ENCODE data around the gene DUSP10.

DUSP10 gene

DNA sequence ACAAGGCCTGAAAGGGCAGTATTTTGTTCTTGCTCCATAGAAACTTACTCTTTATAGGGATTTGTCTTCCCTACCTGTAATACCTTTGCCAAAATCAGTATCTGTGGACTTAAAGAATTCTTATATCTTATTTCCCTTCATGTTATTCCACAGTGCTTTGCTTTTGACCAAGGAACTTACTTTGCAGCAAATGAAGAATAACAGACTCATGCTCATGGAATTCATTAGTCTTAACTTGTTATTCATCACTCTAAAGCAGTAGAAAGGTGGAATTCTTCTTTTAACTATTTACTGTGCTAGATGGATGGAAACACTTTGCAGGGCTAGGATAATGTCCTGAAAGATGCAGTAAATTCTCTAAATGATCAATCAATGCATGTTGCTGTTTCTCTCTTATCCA is 45.9 kb downstream of the DUSP10 start:
- DNase-seq (ENCODE audit: low read depth in 2 of 3, low spot score in 1 of 3), result no peak

DNA sequence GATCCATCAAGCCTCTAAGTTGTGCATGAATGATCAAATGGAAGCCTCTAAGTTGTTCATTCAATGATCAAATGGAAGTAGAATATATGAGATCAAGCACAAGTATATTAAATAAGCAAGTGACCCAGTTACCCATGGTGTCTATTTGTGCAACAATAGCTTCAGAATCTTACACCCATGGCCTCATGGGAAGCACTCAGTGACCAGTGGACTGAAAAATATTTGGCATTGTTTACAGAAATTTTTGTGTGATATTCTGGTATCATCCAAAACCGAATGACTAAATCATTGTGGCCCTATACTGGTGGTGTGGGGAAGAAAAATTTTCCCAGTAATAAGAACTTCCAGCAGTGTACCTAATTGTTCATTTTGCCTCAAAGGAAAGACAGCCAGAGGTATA is 46.6 kb downstream of the DUSP10 start:
- no peak for DNase-seq (ENCODE audit: low read depth in 2 of 3, low spot score in 1 of 3)

DNA sequence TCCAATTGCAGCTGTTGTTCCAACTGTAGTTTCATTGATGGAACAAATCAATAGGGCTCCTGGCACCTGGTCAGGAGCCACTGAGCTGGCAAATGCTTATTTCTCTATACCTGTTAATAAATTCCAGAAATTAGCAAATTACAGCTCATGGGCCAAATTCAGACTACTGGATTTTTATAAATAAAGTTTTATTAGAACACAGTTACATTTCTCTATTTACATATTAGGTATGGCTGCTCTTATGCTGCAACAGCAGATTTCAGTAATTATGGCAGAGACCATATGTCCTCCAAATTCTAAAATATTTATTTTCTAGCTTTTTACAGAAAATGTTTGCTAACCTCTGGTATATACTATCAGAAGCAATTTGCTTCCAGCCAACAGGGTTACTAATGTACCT is 47.8 kb downstream of the DUSP10 start:
- DNase-seq (ENCODE audit: low read depth in 2 of 3, low spot score in 1 of 3), result no peak

DNA sequence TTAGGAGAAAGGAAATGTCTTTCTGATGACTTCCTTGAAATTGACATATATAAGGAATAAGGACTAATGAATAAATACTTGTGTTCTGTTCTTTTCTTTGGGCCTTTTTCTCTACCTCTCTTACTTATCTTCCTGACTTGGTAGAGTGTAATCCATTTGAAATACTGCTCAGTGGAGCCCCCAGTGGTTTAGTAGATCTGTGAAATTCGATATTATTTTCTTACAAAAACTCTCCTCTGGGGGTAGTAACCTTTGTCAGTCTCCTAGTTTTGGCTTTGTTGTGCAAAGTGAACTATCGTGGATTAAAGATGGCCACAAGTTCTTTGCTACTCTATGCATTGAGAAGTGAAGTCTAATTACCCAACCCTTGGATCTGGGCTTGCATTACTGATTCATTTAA is 48.8 kb downstream of the DUSP10 start:
- no peak for DNase-seq (ENCODE audit: low read depth in 2 of 3, low spot score in 1 of 3)

DNA sequence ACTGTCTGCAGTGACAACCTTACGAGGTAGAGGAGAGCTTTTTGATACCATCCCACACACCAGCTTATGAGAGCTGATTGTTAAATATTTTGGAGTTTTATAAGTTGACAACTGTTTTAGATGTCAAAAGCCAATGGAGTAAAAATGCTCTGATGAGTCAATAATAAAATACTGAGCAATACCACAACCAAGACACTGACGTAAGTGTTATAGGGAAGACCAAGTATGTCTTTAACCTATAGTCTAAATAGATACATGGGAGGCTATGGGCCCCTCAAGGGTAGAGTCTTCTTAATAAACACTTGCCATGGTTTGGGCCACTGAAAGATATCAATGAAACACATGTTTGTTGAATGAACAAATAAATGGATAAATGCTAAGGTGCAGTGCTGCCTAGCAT is 49.2 kb downstream of the DUSP10 start:
- DNase-seq (ENCODE audit: low read depth in 2 of 3, low spot score in 1 of 3), result no peak

DNA sequence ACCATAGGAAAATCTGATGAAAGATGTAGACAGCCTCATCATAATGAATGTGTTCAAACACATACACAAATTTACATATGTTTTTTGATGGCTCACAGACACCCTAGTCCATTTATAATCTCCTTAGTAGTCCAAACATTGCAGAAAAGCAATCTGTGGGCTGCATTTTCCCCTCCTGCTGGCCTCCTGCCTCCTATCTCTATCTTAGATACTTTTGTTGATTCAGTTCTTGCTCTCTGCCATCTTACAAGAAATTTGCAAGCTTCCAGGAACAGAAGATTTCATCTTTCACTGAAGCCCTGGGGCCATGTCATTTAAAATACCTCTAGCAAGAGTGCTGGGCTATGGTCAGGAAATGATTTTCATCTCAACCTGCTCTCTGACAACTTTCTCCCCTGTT is 50.6 kb downstream of the DUSP10 start:
- no peak for DNase-seq (ENCODE audit: low read depth in 2 of 3, low spot score in 1 of 3)

DNA sequence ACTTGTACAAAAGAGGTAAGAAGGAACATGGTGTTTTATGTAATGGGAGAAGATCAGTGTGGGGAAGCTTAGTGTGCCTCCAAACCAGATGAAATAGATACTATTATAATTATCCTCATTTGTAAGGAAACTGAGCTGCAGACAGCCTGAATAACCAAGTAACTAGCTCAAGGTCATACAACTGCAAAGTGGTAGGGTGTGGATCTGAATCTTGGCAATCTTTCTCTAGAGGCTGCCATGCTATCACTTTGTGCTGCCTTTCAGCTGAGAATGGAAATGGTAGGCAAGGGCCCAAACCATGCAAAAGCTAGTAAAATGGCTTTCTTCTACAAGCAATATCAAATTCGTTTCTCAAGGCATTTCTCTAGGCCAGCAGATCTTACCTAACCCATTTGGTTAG is 51.0 kb downstream of the DUSP10 start:
- DNase-seq (ENCODE audit: low read depth in 2 of 3, low spot score in 1 of 3), result no peak

DNA sequence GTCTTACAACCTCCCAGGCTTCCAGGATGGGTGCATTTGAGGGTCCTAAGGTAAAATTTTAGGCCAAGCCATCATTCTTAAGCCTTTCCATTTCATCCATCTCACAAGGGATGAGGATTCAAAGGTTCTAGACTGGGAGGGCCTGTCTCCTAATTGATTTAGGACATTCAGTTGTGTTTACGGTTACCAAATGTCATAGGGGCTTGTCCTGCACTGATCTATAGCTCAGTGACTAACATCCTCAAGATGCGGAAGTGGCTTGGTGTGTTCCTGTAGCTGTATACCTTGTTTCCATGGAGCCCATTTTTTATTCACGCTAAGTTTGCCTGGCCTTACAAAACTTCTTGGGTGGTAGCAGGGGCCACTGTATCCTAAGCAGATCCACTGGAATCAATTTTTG is 52.8 kb downstream of the DUSP10 start:
- no peak for DNase-seq (ENCODE audit: low read depth in 2 of 3, low spot score in 1 of 3)

DNA sequence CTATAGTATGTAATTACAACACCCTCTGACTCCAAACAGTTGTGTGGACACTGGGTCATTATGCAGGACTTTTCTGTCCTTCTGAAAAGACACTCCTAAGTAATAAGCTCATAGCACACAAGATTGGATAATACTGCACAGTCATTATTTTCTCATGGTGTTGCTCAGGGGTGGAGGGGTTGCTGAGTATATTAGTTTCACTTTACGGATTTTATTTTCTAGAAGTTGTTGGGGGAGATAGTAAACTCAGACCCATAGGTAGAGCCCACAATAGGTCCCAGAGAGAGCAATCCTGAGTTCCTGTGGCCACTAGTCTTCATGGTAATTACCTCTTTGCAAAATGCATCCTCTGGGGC is 53.4 kb downstream of the DUSP10 start:
- no peak for DNase-seq (ENCODE audit: low read depth in 2 of 3, low spot score in 1 of 3)

DNA sequence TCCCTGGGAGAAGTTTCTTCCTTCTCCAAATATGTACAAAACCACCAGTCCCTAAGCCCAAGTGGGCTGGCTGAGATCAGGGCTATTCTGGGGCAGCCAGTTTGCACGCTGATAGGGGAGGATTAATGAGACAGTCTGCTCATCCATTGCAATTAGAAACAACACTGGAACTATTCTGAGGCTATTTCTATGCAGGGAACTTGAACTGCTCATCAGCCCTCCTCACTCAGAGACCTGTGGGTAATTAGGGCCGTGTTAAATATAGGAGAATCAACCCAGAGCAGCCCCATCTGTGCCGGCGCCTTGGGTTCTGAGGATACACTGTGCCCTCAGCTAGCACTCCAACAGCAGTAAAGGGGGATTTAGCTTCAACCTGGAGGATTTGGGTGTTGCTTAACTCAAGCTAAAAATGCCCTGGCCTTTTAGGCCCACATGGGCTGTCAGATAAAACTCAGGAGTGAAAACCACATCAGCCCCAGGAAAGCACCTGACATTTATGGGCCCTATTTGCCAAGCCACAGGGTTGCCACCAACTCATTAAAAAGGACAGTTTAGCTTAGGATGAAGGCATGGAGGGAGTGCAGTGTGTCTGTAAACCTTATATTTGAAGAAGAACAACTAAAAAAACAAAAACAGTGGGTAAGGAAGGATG is 53.9 kb downstream of the DUSP10 start:
- DNase-seq (ENCODE audit: low read depth in 2 of 3, low spot score in 1 of 3), result no peak

DNA sequence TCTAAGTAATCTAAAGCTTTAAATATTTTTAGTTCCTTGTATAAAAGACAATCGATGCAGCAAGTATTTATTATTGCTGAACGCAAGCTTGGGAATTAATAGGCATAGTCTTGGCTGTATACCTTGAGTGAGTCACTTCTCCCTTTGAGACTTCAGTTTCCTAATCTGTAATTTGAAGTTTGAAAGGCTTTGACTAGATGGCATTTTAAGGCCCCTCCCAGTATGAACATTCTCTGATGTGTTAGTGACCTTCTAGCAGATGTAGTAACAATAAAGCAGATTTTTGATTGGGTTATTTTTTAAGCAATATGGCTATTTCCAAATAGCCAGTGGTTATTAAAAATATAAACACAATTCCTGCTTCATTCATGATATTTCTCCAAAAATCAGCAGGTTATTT is 58.2 kb downstream of the DUSP10 start:
- DNase-seq (ENCODE audit: low read depth in 2 of 3, low spot score in 1 of 3), result no peak

DNA sequence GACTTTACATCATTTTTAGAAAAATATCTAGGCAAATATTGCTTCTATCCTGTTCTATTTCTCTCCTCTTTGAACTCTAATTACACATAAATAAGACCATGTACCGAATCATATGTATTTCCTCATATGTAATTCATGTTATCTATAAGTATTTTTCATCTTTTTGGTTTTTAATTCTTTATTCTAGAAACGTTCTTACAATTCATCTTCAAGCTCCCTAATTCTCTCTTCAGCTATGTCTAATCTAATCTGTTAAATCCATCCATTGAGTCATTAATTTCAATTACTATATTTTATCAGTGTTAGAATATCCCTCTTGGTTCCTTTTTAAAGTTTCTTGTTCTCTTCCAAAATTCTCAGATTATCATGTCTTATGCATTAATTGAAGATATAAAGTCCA is 61.8 kb downstream of the DUSP10 start:
- no peak for DNase-seq (ENCODE audit: low read depth in 2 of 3, low spot score in 1 of 3)

DNA sequence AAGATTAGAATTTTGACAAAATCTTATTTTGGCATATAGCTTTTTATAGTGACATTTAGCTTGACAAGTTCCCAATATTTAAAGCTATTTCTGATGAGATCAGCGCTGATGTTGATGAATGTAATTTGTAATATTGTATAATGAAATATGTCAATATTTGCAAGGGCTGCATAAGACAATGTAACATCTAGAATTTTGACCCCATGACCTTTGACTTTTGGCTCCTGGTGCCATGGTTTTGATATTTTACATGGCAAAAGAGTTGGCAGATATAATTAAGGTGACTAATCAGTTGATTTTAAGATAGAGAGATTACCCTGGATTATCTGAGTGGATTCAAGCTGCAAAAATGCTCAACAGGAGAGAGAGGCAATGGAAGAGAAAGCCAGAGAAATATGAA is 63.9 kb downstream of the DUSP10 start:
- DNase-seq (ENCODE audit: low read depth in 2 of 3, low spot score in 1 of 3), result no peak

DNA sequence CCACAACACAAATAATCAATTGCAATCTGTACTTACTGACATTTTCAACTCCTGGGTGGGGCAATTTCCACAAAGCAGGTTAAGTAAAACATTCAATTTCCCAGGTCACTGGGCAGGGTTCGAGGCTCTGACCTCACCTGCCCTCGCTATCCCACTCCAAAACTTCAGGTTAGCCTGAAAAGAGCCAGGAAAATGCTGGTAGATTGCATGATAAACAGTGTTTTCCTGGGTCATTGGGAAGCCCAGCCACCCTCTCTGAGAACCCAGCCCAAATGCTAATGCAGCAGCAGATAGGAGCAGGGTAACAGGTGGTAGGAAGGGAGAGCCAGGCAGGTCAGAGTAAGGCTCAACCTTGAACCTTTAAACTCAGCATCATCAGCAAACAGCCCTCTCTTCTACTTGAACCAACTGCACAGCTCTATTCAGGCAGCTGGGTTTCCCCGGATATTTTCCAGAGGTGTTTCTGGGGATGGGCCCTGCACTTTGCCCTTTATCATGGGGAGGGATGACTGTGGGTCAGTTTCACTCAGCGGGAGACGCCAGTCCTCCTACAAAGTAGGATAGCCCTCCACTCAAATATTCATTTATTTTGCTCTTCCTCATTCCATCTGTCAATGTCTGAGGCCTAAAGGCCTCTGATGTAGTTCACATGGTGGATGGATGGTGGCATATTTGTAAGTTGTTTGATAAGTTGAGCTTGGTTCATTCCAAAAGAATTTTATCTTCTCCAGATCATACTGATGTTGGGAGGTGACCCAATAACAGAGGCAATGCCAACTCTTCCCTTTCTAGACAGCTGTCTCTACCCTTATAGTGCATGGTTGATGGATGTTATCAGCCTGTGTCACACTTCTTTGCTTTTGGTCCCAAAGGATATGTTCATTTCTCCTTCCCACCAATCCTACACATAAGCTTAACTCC is 65.7 kb downstream of the DUSP10 start:
- DNase-seq (ENCODE audit: low read depth in 2 of 3, low spot score in 1 of 3), result no peak

DNA sequence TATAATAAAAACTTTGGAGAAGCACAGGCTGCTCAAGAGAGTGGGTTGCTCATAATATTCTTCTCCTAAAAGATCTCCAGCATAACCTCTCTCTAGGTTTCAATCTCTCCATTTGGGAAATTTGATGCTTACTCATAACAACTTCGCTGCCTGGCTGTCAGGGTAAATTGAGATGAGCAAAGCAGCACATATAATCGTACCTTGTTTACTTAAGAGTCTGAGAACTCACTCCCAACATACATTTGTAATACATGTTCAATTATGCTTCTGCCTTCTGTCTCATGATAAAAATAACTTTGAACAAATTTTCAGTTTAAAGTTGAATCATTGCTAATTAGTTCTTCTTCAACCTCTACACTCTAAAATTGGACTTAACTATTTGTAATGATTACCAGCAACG is 68.9 kb downstream of the DUSP10 start:
- no peak for DNase-seq (ENCODE audit: low read depth in 2 of 3, low spot score in 1 of 3)

DNA sequence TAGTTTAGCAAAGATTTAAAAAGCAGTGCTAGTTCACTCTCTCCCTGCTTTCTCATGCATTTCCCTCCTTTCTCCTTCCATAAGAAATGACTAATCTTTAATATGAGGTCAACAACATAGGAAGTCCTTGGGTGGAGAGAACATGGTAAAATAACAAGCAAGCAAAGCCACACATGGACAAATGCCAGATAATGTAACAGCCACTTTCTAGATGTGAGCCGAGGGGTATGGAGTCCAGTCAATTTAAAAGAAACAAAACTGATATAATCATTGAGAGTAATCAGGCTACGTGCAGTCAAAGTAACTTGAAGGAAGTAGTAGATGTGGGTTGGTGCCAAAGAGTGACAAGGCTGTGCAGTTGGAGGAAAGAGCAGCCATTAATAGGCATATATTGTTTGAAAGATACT is 69.6 kb downstream of the DUSP10 start:
- DNase-seq (ENCODE audit: low read depth in 2 of 3, low spot score in 1 of 3), result no peak

DNA sequence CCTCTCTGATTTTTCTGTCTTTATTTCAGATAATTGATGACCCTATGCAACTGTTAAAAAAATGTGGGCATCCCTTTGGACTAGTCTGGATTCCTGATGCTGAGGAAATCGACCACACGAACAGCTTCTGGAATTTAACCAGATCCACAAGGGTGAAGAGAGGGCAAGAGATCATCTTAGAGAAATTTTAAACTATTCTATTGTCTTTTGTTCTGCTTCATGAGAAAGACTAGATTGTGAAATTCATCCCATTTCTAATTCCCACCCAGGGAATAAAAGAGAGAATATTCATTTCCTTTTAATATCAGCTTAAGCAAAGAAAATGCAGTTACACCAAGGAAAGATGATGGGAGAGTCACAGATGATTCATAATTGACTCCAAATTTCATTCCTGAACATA is 71.8 kb downstream of the DUSP10 start:
- DNase-seq (ENCODE audit: low read depth in 2 of 3, low spot score in 1 of 3), result no peak

DNA sequence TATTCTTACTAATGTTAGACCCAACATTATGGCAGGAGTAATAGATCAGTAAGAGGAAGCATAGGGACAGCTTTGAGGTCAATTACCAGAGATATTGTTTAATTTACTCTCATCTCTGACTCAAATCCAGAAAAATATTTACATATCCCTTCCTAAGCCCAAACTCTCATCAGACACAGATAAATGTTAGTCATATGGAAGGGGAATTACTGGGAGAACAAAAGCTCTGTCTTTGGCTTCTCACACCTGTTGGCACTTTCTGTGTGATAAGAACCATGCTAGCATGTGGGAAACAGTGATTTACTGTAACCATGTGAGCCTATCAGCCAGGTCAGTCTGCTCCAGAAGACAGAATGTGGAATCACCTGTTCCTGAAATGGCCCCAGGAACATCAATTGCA is 72.4 kb downstream of the DUSP10 start:
- DNase-seq (ENCODE audit: low read depth in 2 of 3, low spot score in 1 of 3), result no peak

DNA sequence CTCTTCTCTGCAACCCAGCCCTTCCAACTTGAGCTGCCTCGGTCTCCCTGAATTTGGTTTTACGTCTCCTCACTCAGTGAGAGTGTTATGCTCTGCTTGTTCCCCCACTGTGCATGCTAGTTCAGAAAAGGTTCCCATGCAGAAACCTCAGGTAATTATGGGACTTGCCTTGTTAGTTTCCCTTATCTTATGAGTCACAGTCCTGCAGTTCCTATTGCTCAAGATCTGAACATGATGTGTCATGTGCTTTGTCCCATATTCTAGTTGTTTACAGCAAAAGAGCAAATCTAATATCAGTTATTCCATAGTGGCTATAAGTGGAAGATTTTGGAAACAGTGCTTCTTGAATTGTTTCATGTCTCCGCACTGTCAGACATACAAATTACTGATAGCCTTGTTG is 74.4 kb downstream of the DUSP10 start:
- no peak for DNase-seq (ENCODE audit: low read depth in 2 of 3, low spot score in 1 of 3)

DNA sequence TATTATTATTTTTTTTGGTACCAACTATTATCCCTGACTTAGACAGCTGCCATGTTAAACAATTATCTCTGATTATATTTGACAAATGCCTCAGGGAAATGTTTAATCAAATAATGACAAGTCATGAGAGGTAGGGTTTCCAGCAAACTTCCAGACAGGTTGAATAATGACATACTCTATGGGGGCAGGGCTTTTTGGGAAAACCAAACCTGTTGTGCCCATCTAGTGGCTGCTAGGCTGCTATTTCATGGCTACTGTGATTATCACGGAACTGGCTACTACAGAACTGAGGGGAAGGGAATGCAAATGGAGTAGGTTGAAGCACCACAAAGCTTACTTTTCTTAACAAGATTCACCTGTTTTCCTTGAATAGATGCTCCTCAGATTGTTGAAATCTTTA is 77.6 kb downstream of the DUSP10 start:
- no peak for DNase-seq (ENCODE audit: low read depth in 2 of 3, low spot score in 1 of 3)

DNA sequence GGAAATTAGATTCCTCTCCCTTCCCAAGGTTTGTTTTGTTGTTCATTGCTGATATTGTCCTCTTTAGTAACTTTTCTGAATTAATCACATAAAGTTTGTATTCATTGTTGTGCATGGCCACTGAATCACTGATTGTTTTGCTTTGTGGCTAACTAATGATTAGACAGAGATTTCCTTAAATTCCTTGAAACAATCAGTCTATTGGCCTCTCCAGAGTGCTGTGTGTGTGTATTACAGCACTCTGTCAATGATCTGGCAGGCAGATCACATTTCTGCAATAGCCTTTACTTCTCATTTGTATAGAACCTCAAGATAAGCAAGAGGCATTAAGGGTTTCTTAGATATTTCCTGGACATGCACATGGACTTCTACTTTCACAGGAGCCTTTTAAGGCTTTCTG is 78.6 kb downstream of the DUSP10 start:
- no peak for DNase-seq (ENCODE audit: low read depth in 2 of 3, low spot score in 1 of 3)

DNA sequence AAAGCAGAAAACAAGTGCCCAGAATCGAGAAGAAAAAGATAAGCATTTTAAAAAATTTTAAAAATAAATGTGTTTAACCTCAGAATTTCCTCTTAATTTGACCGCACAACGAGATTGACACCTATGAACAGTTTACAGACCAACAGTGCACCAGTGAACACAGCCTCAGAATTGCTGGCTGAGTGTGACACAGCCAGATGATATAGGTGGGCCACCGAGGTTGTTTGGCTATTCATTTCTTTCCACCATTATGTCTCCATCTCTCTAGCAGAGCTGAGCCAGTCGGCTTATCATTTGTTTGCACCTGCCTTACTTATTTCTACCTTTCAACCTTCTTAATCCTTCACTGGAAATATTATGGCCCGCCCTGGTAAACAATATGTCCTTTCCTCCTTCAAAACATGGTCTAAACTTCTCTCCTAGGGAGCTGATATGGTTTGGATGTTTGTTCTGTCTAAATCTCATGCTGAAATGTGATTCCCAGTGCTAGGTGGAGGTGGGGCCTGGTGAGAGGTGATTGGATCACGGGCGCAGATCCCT is 86.1 kb downstream of the DUSP10 start:
- no peak for DNase-seq (ENCODE audit: low read depth in 2 of 3, low spot score in 1 of 3)
